ENCODE data around the gene TMEM132C. TPM values are rescaled to one million over a fixed set of nuclear protein-coding genes. Genes with fewer than 3 reads are reported as not detected.

TMEM132C gene
- total RNA-seq, 1 donor from 2014 or later = 3.9 TPM

DNA sequence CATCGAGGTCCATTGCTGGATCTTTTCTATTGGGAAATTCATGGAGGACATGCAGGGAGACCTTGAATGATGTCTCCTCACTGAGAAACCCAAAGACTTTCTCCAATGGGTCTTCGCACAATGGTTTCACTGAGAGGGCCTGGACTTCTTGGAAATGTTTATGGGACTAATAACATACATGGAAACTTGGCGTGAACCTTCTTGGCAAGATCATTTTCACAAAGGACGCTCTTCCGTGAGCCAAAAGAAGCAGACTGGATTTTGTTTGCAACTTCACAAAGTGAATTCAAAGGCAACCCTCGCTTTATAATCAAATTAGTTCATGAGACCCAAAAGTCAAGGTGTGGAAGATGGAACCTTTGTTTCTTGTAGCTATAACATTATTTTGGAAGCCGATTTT, 154.4 kb downstream of the TMEM132C start:
- no peak overlapping the region for H3K27ac Mint-ChIP-seq
- no peak overlapping the region for H3K27ac ChIP-seq
- H3K27me3 Mint-ChIP-seq (ENCODE audit: insufficient read depth, low read depth) = peaks cover 2% of the 10 kb centered on the region
- peaks cover 2% of the 10 kb centered on the region for H3K9me3 Mint-ChIP-seq
- no peaks in the 10 kb centered on the region for H3K27me3 ChIP-seq
- no peak overlapping the region for H3K4me3 Mint-ChIP-seq
- peaks cover 70% of the 10 kb centered on the region for H3K36me3 Mint-ChIP-seq
- no peaks in the 10 kb centered on the region for H4K20me1 ChIP-seq (ENCODE audit: low read depth)
- DNase-seq (ENCODE audit: low spot score) = no peak
- no peaks in the 10 kb centered on the region for H3K4me1 ChIP-seq
- H3K79me2 ChIP-seq (ENCODE audit: low read depth) = no peaks in the 10 kb centered on the region
- H3K9ac ChIP-seq = no peak overlapping the region
- no peaks in the 10 kb centered on the region for H3K9me3 ChIP-seq (ENCODE audit: low read depth)
- no peaks in the 10 kb centered on the region for H3K36me3 ChIP-seq
- no peak overlapping the region for H3K4me3 ChIP-seq
- H3F3A ChIP-seq (ENCODE audit: low read depth) = no peaks in the 10 kb centered on the region
- H2AFZ ChIP-seq (replicated peaks) = no peak overlapping the region
- H3K4me2 ChIP-seq = no peak overlapping the region
- peaks cover 18% of the 10 kb centered on the region for H3K4me1 Mint-ChIP-seq
- no peak for TF ChIP-seq EZH2 (IDR thresholded peaks at IDR 0.05)
- no peak for TF ChIP-seq EZH2phosphoT487 (IDR thresholded peaks at IDR 0.05)
- TF ChIP-seq, protein P1, sequence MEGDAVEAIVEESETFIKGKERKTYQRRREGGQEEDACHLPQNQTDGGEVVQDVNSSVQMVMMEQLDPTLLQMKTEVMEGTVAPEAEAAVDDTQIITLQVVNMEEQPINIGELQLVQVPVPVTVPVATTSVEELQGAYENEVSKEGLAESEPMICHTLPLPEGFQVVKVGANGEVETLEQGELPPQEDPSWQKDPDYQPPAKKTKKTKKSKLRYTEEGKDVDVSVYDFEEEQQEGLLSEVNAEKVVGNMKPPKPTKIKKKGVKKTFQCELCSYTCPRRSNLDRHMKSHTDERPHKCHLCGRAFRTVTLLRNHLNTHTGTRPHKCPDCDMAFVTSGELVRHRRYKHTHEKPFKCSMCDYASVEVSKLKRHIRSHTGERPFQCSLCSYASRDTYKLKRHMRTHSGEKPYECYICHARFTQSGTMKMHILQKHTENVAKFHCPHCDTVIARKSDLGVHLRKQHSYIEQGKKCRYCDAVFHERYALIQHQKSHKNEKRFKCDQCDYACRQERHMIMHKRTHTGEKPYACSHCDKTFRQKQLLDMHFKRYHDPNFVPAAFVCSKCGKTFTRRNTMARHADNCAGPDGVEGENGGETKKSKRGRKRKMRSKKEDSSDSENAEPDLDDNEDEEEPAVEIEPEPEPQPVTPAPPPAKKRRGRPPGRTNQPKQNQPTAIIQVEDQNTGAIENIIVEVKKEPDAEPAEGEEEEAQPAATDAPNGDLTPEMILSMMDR (IDR thresholded peaks at IDR 0.05) = no peak

DNA sequence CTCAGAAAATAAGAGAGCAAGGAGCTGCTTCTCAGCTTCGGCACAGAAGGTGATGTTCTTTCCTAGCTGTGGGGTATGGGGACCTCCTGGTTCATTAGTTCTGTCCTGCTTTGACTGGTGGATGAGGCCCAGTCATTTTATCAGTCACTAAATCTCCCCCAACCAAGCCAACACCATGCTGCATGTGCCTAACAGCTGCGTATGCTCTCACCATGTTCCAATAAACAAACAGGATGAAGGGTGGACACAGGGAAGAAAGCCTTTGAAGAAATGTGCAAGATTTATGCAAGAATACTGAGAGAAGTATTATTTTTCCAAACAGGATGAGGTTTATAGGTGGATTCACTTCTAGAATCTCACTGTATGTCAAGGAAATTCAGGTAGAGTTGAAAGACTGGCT, 156.2 kb downstream of the TMEM132C start:
- H3K4me2 ChIP-seq = no peak overlapping the region
- Mint-ChIP-seq H3K27ac (peak overlapping the region; percentile 26), H3K36me3 (peaks cover 65% of the 10 kb centered on the region), H3K9me3 (peaks cover 2% of the 10 kb centered on the region), H3K27me3 (ENCODE audit: insufficient read depth, low read depth) (no peaks in the 10 kb centered on the region), H3K4me1 (peaks cover 19% of the 10 kb centered on the region), H3K4me3 (no peak overlapping the region)
- no peaks in the 10 kb centered on the region for H3K27me3 ChIP-seq
- no peak for DNase-seq (ENCODE audit: low spot score)
- H3K4me1 ChIP-seq = no peaks in the 10 kb centered on the region
- no peaks in the 10 kb centered on the region for H3F3A ChIP-seq (ENCODE audit: low read depth)
- no peak overlapping the region for H3K27ac ChIP-seq
- no peak overlapping the region for H3K9ac ChIP-seq
- H3K79me2 ChIP-seq (ENCODE audit: low read depth) = no peaks in the 10 kb centered on the region
- H4K20me1 ChIP-seq (ENCODE audit: low read depth) = no peaks in the 10 kb centered on the region
- TF ChIP-seq, protein P1 (IDR thresholded peaks at IDR 0.05) = no peak
- no peak for TF ChIP-seq EZH2phosphoT487 (IDR thresholded peaks at IDR 0.05)
- TF ChIP-seq EZH2 (IDR thresholded peaks at IDR 0.05) = no peak
- no peak overlapping the region for H3K4me3 ChIP-seq
- no peak overlapping the region for H2AFZ ChIP-seq (replicated peaks)
- H3K36me3 ChIP-seq = no peaks in the 10 kb centered on the region
- H3K9me3 ChIP-seq (ENCODE audit: low read depth) = no peaks in the 10 kb centered on the region

DNA sequence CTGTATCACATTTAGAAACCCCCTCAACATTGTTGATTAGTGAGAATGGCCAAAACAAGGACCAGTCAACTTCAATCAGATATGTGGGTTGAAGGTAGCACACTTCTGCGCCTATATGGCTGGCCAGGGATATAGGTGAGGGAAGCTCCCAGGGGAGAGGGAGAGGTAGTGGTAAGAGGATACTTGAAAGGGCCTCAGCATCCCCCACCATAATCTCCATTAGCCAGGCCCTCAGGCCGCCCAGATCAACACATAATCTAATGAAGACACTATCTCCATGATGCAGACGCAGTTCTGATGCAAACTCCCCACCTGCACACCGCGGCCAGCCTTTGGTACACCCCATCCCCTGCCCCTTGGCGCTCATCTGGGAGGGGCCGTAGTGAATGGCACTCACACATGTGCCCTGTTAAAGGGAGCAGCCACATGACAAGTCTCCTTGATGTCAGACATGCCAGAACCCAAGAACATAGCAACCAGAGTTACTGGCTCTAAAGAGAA, 158.0 kb downstream of the TMEM132C start:
- Histone ChIP-seq H3K4me3 (no peak overlapping the region), H2AFZ (replicated peaks) (no peak overlapping the region), H3K27ac (no peak overlapping the region), H3F3A (ENCODE audit: low read depth) (no peaks in the 10 kb centered on the region), H3K36me3 (no peaks in the 10 kb centered on the region), H4K20me1 (ENCODE audit: low read depth) (no peaks in the 10 kb centered on the region), H3K4me1 (no peaks in the 10 kb centered on the region), H3K4me2 (no peak overlapping the region), H3K79me2 (ENCODE audit: low read depth) (no peaks in the 10 kb centered on the region), H3K27me3 (no peaks in the 10 kb centered on the region), H3K9ac (no peak overlapping the region), H3K9me3 (ENCODE audit: low read depth) (no peaks in the 10 kb centered on the region)
- TF ChIP-seq EZH2phosphoT487 (IDR thresholded peaks at IDR 0.05) (no peak), EZH2 (IDR thresholded peaks at IDR 0.05) (no peak)
- TF ChIP-seq, protein P1 (IDR thresholded peaks at IDR 0.05) = no peak
- Mint-ChIP-seq H3K27me3 (ENCODE audit: insufficient read depth, low read depth) (no peaks in the 10 kb centered on the region), H3K4me3 (no peak overlapping the region), H3K9me3 (peaks cover 4% of the 10 kb centered on the region), H3K27ac (no peak overlapping the region), H3K4me1 (peaks cover 24% of the 10 kb centered on the region), H3K36me3 (peaks cover 59% of the 10 kb centered on the region)
- DNase-seq (ENCODE audit: low spot score) = no peak
